GM21360 (cell line): ENCODE measurements around the gene MFNG.
"Not testable (repeated sequence)": the region's sequence is repeated elsewhere in the genome, so short reads cannot be mapped to it uniquely, and the experiment has no call there.

ENCODE experiments used
- ATAC-seq: cut with Tn5 transposase; IDR thresholded peaks from one replicate; pipeline ENCODE4 v1.9.1; 2021; ENCODE audit warnings: mild to moderate bottlenecking, moderate library complexity; ENCODE audit not compliant: unreplicated experiment

MFNG gene

DNA sequence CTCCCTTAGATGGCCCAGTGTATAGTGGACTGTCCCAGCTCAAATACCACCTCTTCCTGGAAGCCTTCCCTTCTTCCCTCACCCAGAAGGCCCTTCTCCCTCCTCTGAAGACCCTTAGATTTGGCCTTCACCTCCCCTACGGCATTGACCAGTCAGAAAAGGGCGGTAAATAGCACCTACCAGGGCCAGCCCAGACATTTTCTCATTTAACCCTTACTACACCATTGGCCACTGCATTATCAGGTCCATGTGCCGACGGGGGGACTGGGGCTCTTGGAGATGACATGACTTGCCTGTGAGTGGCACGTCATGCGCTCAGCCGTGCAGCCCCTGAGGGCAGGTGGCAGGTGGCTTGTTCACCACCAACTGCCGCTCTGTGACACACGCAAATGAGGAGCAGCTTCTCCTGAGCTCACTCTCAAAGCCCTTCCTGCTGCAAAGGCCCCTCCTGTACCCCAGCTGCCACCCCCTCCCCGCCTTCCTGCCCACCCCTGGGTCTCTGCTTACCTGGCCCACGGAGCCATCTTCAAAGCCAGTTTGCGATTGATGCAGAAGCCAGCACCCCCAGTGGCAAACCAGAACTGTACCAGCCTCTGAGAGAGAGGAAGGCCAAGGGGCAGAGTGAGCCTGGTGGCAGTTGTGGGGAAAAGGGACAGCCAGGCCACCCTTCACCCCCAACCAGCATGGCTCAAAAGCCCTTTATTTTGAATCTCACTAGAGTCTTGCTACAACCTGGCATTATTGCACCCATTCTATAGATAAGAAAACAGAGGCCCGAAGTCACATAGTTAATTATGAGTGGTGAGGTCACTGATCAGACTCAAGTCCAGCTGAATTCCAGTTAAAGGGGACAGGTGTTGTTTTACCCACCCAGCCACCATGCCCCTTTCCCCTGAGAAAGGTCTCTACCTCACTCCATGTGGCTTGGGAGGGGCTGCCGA is 9.5 kb downstream of the MFNG start:
- ATAC-seq, result no peak

DNA sequence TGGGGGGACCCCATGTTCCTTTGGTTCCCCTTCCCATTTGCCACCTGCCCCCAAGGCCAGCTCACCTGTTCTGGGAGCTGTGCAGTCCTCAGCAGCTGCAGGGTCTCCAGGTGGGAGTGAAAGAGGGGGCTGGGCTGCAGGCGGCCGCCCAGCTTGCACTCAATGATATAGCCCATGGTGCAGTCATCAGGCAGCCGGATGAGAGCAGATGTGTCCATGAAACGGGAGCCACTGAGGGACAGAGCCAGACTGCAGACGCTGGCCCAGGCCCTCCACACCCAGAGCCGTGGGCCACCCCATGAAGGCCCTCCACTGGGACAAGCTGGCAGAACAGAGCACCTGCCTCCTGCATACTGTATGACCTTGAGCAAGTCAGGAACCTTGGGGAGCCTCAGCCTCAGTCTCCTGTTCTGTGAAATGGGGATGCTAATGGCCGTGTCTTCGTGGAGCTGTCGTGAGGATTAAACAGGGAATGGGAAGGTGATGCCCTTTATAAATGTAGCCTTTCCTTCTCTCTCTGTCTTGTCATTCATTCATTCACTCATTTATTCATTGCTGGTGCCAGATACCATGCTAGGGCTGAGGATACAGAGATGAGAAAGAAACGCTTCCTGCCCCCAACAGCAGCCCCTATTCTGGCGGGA is 11.6 kb downstream of the MFNG start:
- no peak for ATAC-seq

DNA sequence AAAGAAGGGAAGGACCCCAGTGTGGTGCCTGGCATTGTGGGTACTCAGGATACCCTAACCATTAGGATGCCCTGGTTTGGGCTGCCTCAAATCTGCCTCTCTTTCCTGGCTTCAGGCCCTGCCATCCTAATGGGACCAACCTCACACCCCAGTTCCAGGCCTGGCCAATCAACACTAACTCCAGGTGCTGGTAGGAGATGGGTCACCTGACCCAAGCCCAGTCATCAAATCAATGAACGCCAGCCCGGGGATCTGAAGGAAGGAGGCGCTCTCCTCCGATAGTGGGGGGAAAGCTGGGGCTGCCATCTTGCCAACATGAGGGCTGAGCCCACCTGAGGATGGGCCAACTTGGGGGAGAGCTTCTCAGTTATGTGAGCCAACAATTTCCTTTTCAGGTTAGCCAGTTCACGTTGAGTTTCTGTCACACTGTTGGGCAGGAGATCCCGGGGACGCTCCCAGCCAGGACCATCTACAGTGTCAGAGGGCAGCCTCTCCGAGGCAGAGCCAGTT is 12.7 kb downstream of the MFNG start:
- ATAC-seq, result no peak

DNA sequence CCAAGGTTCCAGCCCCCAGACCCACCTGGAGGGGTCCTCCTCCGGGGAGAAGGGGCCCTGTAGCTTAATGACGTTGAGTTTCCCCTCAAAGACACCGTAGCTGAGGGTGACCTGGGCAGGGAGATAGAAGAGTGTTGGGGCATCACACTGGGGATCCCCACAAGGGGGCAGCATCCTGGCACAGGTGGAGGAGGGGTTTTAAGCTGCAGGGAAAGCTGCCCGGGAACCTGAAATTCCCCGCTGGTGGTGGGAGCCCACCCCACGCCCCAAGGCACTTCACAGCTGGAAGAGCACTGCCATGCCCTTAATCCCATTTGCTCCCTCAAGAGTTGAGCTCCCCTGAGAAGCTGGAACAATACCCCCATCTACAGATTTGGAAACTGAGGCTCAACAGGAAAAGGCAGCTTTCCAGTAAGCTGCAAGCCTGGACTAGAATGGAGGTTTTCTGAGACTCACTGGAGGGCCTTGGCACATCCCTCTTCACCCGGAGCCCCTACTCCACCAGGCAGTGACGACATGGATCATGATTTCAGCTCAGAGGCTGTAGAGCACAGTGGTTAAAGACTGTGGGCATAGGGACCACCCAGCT is 13.7 kb downstream of the MFNG start:
- no peak for ATAC-seq

DNA sequence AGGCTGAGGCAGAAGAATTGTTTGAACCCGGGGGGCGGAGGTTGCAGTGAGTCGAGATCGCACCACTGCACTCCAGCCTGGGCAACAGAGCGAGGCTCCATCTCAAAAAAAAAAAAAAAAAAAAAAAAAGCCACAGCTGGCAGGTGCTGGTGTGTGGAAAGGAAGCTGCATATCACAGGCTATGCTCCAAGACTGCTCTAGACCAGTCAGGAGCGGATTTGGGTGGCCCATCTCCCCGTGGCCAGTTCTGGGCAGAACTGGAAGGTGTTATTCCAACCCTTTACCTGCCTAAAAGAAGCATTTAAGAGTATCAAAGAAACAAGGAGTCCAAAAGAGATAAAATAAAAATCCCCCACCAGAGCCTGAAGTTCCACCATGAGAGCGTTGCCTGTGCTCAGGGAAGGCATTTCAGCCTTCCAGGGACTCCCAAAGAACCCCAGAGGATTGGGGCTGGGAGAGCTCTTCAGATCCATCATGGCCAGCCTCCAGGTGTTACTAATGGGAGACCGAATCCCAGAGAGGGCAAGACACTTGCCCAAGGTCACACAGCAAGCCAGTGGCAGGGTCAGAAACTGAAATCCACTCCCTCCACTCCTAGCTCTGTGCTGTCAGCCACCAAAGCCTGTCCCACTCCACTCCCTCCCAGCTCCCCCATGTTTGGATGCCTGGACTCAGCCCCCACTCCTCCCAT is 14.3 kb downstream of the MFNG start:
- ATAC-seq, result no peak

DNA sequence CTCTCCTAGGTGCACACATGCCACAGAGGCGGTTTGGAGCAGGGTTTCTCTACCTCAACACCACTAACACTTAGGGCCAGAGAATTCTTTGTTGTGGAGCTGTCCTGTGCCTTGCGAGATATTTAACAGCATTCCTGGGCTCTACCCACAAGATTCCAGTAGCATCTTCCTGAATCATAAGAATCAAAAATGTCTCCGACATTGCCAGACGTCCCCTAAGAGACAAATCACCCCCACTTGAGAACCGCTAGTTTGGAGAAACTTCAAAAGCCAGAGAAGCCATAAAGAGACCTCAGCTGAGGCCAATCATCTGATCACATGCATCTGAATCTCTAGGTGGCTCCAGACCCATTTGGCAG is 16.1 kb downstream of the MFNG start:
- ATAC-seq, result no peak

DNA sequence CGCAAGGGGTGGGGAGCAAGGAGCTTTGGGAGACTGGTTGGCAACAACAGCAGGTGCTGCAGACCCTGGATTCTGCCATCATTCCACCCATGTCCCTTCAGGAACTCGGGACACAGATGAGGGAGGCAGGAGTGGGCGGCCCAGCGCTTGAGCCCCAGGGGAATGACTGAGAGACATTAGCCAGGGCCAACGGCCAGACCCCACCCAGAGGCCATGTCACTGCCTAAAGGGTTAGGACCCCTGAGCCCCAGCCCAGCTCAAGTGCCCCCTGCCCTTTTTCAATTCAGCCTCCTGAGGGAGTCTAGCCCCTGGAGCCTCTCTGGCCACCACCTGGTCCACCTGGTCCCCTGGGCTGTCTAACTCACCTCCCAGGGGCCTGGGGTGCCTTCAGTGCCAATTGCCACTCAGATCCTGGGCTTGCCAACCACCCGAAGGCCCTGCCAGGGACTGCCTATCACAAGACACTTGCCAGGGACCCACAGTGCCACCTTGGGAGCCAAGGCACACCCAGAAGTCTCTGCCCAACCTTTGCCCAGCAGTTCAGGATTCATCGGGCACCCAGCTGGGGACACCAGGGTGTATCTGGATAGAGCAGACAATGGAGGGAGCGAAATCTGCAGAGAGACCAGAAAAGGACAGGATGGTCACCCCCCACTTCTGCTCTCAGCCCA is 16.6 kb downstream of the MFNG start:
- no peak for ATAC-seq

DNA sequence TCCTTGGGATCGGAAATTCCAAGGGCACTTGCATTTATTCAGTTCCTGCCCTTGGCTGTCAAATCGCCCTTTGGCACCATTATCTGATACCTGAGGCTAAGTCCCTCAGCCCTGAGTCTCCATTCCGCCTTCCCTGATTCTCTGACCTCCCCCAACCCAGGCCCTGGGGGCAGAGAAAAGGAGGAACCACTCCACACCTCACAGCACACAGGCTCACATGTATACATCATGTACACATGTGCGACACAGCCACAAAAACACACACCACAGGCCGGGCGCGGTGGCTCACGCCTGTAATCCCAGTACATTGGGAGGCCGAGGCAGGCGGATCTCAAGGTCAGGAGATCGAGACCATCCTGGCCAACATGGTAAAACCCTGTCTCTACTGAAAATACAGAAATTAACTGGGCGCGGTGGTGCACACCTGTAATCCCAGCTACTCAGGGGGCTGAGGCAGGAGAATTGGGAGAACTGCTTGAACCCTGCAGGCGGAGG is 17.9 kb downstream of the MFNG start:
- ATAC-seq, result not testable (repeated sequence)

DNA sequence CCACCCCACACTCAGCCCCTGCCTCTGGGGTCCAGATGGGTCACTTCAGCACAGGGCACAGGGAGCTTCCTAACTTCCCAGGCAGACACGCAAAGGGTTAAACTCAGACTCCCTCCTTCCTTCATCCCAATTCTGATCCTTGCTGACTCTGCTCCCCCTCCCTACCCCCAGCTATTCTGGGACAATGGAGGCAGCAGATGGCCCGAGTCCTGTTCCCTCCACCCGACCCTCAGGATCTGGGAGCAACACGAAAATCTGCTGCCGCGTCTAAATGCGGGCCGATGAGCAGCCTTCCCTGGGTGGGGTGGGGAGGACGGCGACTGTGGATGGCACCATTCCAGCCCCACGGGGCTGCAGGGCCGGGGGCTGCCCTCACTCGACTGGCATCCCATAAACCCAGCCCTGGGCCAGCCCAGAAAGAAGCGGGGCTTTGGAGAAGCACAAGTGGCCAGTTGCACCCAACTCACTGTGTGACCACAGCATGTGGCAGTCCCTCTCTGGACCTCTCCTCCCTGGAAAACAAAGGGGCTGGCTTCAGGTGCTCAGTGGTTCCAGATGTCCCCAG is 18.7 kb downstream of the MFNG start:
- no peak for ATAC-seq

DNA sequence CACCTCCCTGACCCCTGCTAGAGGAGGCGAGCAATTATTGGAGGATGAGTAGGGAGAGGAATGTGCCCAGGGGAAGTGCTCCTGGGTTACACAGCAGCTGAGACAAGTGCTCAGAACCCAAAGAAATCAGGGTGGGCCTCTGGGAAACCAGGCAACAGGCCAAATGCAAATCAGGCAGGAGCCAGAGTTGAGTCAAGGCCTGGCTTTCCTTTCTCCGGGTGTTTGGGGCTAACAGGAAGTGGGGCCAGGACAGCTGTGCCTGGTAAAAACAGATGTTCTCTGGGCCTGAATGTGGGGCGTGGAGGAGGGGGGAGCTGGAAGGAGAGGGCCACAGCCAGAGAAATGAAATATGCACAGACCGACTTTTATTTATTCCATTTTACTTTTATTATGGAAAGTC is 22.0 kb downstream of the MFNG start:
- ATAC-seq, result no peak

DNA sequence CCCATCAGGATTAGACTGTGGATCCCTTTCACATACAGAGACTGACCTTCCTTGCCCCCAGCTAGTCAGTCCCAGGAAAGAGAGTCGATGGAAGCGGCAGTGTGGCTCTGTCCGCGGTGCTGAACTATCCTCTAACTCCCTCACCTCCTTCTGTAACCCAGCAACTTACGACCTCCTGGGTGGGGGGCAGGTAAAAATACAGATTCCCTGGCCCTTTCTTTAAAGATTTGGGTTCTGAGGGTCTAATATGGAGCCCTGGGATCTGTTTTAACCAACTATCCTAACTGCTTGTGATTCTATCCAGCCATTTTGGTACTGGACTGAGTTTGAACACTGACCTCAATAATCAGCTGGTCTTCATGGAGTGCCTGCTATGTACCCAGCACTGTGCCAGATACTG is 23.2 kb downstream of the MFNG start:
- ATAC-seq, result no peak

DNA sequence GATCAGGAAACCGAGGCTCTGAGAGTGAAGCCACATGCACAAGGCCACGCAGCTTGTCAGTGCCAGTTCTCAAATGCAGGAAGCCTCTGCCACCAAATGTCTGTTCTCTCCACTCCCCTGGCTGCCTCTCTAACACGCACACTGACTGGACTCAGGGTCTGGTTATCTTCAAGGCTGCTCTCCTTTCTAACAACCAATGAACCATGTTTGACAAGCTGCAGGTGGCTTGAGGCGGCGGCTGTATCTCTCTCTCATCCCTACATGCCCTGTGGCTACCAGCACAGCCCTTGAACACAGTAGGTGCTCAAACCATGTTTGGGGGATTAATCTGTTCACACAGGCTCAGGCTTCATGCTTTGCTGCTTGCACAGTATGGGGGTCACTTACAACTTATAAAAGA is 23.7 kb downstream of the MFNG start:
- no peak for ATAC-seq

DNA sequence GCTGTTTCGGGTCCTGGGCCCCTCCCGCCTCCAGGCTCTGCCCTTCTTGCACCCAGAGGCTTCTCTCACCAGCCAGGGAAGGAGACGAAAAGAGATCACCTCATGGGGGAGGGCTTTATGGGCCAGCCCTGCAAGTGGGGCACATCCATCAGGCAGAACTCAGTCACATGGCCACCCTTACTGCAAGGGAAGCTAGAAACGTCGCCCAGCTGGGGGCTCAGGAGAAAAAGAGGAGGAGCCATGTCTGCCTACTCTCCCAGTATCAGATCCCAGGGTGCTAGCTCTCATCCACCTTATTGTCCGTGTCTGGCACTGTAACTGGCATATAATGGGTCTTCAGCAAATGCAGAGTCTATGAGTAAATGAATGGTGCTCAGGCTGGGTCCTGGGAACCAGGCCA is 24.2 kb downstream of the MFNG start:
- no peak for ATAC-seq

DNA sequence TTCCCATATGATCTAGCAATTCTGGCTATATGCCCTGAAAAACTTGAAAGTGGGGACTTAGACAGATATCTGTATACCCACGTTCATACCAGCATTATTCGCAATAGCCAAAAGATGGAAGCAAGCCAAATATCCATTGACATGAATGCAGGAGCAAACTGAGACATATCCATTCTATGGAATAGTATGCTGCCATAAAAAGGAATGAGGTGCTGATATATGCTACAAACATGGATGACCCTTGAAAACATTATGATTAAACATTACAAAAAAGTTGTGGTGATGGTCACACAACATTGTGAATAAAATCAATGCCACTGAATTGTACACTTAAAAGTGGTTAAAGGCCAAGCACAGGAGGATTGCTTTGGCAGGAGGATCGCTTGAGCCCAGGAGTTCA is 25.5 kb downstream of the MFNG start:
- no peak for ATAC-seq

DNA sequence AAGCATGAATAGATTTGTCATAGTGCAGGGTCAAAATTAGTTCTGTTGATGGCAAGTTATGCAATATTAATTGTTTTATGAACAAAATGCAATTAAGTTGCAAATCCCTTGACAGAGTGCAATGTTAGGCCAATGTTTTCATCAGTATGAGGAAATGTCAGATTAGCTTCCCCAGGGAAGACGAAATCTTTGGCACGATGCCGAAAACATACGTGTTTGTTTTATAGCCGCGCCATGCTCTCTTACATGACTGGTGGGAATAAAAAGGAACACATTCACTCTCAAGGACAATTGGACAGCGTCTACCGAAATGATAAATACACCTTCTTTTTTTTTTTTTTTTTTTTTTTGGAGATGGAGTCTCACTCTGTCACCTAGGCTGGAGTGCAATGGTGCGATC is 27.0 kb downstream of the MFNG start:
- ATAC-seq, result no peak

DNA sequence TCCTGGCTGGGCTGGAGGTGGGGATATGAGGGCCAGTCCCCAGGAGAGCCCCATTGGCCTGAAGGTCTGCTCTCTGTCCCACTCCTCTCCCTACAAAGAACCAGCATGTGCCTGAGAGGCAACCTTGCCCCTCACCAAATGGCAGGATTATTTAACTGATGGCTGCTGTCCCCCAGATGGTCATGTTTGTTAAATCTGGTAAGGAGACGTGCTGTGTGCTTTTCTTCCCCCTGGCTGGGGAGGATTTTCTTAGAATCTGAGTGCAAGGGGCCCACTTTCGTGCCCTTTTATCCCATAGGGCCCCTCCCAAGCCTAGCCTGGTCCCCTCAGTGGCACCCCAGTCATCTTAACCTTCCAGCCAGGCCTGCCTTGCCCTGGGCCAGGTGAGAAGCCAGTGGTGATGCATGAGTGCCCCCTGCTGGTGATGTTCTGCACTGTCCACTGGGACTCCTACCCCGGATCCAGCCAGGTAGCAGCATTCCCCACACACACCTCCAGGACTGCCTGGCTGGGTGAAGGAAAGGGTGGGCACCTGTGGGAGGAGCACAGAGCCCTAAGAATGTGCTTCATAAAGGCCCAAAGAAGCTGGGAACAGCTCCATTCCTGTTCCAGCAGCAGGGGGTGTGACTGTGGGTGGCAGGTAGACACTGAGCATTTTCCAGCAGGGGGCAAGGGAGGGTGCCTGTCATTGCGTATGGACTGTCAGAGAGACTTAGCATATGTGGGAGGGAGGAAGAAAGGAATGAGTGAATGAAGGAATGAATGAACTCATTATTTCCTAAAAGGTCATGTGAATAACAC is 28.9 kb downstream of the MFNG start:
- no peak for ATAC-seq

DNA sequence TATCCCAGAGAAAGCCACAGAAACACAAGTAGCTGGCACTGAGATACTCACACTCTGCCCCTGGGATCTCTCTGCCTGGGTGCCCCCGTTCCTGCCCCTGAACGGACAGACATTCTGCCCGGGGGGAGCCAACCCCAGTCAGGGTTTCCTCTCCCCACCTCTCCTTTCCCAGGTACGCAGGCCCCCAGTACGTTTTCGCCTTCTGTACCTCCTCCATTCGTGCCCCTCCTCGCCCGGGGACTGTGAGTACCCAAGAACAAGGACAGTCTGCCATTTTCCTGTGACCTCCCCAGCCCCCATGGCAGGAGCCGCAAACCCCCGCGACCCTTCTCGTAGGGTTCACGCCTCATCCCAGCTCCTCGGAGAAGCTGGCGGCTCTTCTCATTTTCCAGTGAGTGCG is 29.8 kb downstream of the MFNG start:
- ATAC-seq, result no peak

DNA sequence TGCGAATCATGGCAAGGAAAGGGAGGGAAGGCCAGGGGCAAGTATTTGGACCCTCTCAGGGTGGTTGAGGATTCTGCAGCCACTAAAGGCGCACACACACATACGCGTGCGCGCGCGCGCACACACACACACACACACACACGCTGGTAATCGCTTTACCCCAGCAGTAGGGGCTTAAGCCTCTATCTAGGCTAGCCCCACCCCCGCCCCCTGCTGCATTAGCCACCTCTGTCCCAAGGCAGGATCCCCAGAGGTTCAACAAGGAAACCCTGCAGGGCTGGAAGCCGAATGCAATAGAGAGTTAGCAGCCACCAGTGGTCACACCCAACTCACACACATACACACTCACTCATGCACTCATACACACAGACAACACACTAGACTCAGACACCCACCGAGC is 30.3 kb downstream of the MFNG start:
- ATAC-seq, result no peak

DNA sequence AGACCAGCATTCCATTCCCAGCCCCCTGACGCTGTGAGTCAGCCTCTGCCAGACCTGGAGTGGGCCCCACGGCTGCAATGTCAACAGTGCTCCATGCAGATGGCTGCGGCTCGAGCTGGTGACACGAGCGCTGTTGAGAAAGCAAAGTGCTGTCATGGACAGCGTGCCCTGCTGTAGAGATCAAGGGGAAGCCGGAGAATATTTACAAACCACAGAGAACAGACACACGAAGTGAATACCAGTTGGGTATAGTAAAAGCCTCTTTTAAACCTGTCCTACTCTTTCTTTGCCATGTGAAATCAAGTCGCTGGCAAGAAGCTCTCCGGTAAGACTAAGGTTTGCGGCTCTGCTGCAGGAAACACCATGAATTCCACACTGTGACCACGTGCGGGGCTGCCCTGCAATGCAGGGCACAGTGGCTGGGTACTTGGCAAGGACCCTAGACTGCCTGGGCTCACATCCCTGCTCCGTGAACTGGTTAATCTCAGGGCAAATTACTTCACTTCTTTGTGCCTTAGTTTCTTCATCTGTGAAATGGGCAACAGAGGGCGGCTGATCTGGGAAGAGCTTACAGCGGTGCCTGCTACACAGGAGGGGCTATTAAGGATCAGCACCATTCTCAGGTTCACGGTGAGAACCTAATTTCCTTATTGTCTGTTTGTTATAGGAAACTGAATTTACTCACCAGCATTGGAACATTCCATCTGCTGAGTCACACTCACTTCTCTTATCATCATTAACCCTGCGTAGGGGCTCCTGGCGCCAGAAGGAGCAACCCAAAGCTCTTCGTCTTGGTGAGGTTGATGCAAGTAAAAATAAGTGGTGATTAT is 31.1 kb downstream of the MFNG start:
- no peak for ATAC-seq
